Measurements from ENCODE around the gene PCDHAC2. TPM values are rescaled to one million over a fixed set of nuclear protein-coding genes. Genes with fewer than 3 reads are reported as not detected.

Gene PCDHAC2
- total RNA-seq, 1 experiment from 2014 or later: 9.3 TPM

GRCh38 chr5:140989254-140990020 lies 23.2 kb downstream of the PCDHAC2 start:
- DNase-seq (ENCODE audit: unreplicated experiment): no peak
- no peak for TF ChIP-seq CTCF (IDR thresholded peaks at IDR 0.05; ENCODE audit: unreplicated experiment)
- ChIA-PET POLR2A (interaction anchor here (1.0 to 5.2 kb wide), 6 partner anchors 11 to 51 kb away, joined by 3 to 41 read pairs (median 8); no protein-coding TSS in a partner anchor), CTCF (interaction anchor here (1.2 to 1.8 kb wide), 2 partner anchors 10 to 18 kb away, joined by 3 to 8 read pairs; no protein-coding TSS in a partner anchor)
- Mint-ChIP-seq H3K27ac (ENCODE audit: low read depth, unreplicated experiment) (no peak overlapping the region), H3K4me3 (ENCODE audit: unreplicated experiment) (no peak overlapping the region), H3K36me3 (ENCODE audit: insufficient read depth, unreplicated experiment) (peaks cover 21% of the 10 kb centered on the region), H3K27me3 (ENCODE audit: insufficient read depth, unreplicated experiment) (no peaks in the 10 kb centered on the region), H3K9me3 (ENCODE audit: unreplicated experiment) (no peaks in the 10 kb centered on the region), H3K4me1 (ENCODE audit: insufficient read depth, unreplicated experiment) (peaks cover 13% of the 10 kb centered on the region)
- BruUV-seq (replicated peaks): no TSS peak
- intact Hi-C loops (cut with micrococcal nuclease): no loop called here

GRCh38 chr5:140992828-140993227 lies 26.6 kb downstream of the PCDHAC2 start:
- H3K27ac Mint-ChIP-seq (ENCODE audit: low read depth, unreplicated experiment): no peak overlapping the region
- H3K9me3 Mint-ChIP-seq (ENCODE audit: unreplicated experiment): no peaks in the 10 kb centered on the region
- no peak for DNase-seq (ENCODE audit: unreplicated experiment)
- no peak overlapping the region for H3K4me3 Mint-ChIP-seq (ENCODE audit: unreplicated experiment)
- CTCF ChIA-PET: interaction anchor here (0.6 kb wide), 1 partner anchor 24 kb away, joined by 4 read pairs; no protein-coding TSS in a partner anchor
- no peak for TF ChIP-seq CTCF (IDR thresholded peaks at IDR 0.05; ENCODE audit: unreplicated experiment)
- intact Hi-C loops (cut with micrococcal nuclease): no loop called here
- BruUV-seq (replicated peaks): no TSS peak
- H3K36me3 Mint-ChIP-seq (ENCODE audit: insufficient read depth, unreplicated experiment): peaks cover 6% of the 10 kb centered on the region
- H3K27me3 Mint-ChIP-seq (ENCODE audit: insufficient read depth, unreplicated experiment): no peaks in the 10 kb centered on the region
- H3K4me1 Mint-ChIP-seq (ENCODE audit: insufficient read depth, unreplicated experiment): peaks cover 28% of the 10 kb centered on the region
- POLR2A ChIA-PET: interaction anchor here (0.7 to 1.0 kb wide), 2 partner anchors 15 to 32 kb away, joined by 4 to 6 read pairs; no protein-coding TSS in a partner anchor

GRCh38 chr5:140996060-140996459 lies 29.8 kb downstream of the PCDHAC2 start:
- Mint-ChIP-seq H3K36me3 (ENCODE audit: insufficient read depth, unreplicated experiment) (peaks cover 6% of the 10 kb centered on the region), H3K9me3 (ENCODE audit: unreplicated experiment) (no peaks in the 10 kb centered on the region), H3K27ac (ENCODE audit: low read depth, unreplicated experiment) (peak overlapping the region; percentile 68), H3K4me3 (ENCODE audit: unreplicated experiment) (no peak overlapping the region), H3K27me3 (ENCODE audit: insufficient read depth, unreplicated experiment) (no peaks in the 10 kb centered on the region), H3K4me1 (ENCODE audit: insufficient read depth, unreplicated experiment) (peaks cover 17% of the 10 kb centered on the region)
- intact Hi-C loops (cut with micrococcal nuclease): no loop called here
- DNase-seq (ENCODE audit: unreplicated experiment): peak; percentile 75
- no peak for TF ChIP-seq CTCF (IDR thresholded peaks at IDR 0.05; ENCODE audit: unreplicated experiment)
- ChIA-PET CTCF (interaction anchor here (0.9 kb wide), 1 partner anchor 121 kb away, joined by 3 read pairs; the partner anchor contains the start of gene PCDHA12), POLR2A (no interaction called here)
- BruUV-seq (replicated peaks): no TSS peak

GRCh38 chr5:140998921-140999410 lies 32.7 kb downstream of the PCDHAC2 start:
- ChIA-PET CTCF (interaction anchor here (0.6 to 8.3 kb wide), 10 partner anchors 8 to 673 kb away, joined by 3 to 74 read pairs (median 3); partner anchors contain the start of genes DIAPH1 and PCDHAC1), POLR2A (interaction anchor here (0.7 to 8.1 kb wide), 6 partner anchors 8 to 72 kb away, joined by 3 to 146 read pairs (median 6); partner anchors contain the start of gene PCDHAC1)
- H3K27ac Mint-ChIP-seq (ENCODE audit: low read depth, unreplicated experiment): no peak overlapping the region
- peaks cover 9% of the 10 kb centered on the region for H3K36me3 Mint-ChIP-seq (ENCODE audit: insufficient read depth, unreplicated experiment)
- H3K4me3 Mint-ChIP-seq (ENCODE audit: unreplicated experiment): no peak overlapping the region
- H3K9me3 Mint-ChIP-seq (ENCODE audit: unreplicated experiment): no peaks in the 10 kb centered on the region
- BruUV-seq (replicated peaks): no TSS peak
- no peaks in the 10 kb centered on the region for H3K27me3 Mint-ChIP-seq (ENCODE audit: insufficient read depth, unreplicated experiment)
- no peak for DNase-seq (ENCODE audit: unreplicated experiment)
- TF ChIP-seq CTCF (IDR thresholded peaks at IDR 0.05; ENCODE audit: unreplicated experiment): no peak
- H3K4me1 Mint-ChIP-seq (ENCODE audit: insufficient read depth, unreplicated experiment): peaks cover 39% of the 10 kb centered on the region
- intact Hi-C loops (cut with micrococcal nuclease): no loop called here

All from MCF 10A (cell line).